GM21723 (cell line): ENCODE measurements around the gene PAM.
"Not testable (repeated sequence)": the region's sequence is repeated elsewhere in the genome, so short reads cannot be mapped to it uniquely, and the experiment has no call there.

Experiments
- ATAC-seq: cut with Tn5 transposase; IDR thresholded peaks from one replicate; pipeline ENCODE4 v1.9.1; 2021; ENCODE audit warnings: mild to moderate bottlenecking, moderate library complexity; ENCODE audit not compliant: unreplicated experiment

PAM gene

GRCh38 chr5:102981957-102982635 lies 227.0 kb downstream of the PAM start:
- no peak for ATAC-seq

DNA sequence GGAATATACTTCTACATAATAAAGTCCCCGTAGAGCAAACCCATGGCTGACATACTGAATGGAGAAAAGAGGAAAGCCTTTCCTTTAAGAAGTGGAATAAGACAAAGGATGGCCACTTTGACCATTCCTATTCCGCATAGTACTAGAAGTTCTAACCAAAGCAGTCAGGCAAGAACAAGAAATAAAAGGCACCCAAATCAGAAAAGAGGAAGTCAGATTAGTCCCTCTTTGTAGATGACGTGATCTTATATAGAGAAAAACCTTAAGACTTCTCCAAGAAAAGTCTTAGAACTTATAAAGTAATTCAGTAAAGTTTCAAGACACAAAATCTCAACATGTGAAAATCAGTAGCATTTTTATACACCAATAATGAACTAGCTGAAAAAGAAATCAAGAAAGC lies 231.0 kb downstream of the PAM start:
- no peak for ATAC-seq

DNA sequence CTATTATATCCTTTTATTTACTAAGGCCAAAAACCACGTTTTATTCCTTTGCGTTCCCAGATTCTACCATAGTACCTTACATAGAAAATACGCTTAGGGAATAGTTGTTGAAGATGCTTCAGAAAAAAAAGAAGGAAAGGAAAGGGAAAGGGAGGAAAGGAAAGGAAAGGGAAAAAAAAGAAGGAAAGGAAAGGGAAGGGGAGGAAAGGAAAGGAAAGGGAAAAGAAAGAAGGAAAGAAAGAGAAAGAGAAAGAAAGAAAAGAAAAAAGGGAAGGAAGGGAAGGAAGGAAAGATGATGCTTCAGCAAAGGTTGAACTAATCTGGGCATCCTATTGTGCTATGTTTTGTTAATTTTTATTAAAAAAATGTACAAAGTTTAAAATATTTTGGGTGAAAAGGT lies 233.4 kb downstream of the PAM start:
- no peak for ATAC-seq

GRCh38 chr5:102991802-102992201 lies 236.7 kb downstream of the PAM start:
- ATAC-seq, result no peak

DNA sequence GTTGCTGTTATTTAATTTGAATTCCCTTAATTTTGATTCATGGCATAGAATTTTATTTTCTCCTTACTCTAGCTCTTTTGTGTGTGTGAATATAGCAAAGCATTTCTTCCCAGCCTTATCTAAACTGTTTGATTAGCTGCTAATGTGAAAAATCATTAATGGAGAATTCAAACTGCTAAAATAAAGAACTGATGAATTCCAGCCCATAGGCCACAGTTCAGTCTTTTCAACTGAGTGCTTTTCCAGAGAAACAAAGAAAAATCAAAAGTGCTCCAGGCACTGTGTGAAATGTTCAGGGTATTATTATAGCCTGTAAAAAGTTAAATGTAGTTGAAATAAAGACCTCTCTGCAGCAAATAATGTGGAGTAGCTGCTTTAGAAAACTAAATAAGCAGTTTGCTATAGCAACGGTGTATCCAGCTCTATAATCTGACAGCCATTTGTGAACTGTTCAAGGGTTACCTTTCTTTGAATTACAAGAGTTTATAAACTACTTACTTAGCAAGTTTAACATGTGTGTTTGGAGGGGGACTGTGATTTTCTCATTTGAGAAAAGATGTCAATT lies 241.0 kb downstream of the PAM start:
- no peak for ATAC-seq

DNA sequence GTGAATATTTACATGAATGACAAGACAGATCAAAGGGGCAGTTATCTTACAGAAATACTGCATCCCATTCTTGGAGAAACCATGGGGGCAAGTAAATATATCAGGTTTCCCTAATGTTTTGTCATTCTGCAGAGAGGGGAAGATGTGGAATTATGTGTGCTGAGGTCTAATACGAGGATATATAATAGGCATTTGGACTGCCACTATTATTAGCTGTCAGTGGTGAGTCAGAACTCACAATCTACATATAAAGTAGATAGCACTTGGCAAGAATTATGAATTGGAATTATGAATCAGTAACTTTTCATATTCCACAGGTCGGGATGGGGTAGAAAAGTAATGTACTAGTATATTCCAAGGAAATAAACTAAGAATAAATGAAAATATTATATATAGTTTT lies 243.1 kb downstream of the PAM start:
- no peak for ATAC-seq

DNA sequence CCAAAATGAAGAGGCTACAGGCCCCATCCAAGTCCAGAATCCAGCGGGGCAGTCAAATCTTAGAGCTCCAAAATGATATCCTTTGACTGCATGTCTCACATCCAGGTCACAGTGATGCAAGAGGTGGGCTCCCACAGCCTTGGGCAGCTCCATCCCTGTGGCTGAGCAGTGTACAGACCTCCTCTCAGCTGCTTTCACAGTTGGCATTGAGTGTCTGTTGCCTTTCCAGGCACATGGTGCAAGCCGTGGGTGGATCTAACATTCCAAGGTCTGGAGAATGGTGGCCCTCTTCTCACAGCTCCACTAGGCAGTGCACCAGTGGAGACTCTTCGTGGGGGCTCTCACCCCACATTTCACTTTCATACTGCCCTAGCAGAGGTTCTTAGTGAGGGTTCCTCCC lies 244.1 kb downstream of the PAM start:
- ATAC-seq, result no peak

GRCh38 chr5:102999621-103000020 lies 244.5 kb downstream of the PAM start:
- not testable (repeated sequence) for ATAC-seq

GRCh38 chr5:103000089-103000488 lies 245.0 kb downstream of the PAM start:
- no peak for ATAC-seq

GRCh38 chr5:103003872-103004271 lies 248.8 kb downstream of the PAM start:
- no peak for ATAC-seq

DNA sequence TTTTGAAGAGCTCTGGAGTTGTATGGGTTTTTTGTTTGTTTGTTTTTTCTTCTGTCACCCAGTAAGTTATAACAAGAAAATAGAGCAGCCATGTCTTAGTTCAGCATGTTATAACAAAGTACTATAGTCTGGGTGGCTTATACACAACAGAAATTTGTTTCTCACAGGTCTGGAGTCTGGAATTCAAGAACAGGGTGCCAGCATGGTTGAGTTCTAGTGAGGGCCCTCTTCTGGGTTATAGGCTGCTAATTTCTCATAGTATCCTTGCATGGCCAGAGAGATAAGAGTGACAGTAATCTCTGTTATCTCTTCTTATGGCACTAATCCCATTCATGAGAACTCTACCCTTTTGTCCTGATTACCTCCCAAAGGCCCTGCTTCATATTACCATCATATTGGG lies 250.2 kb downstream of the PAM start:
- ATAC-seq, result no peak

DNA sequence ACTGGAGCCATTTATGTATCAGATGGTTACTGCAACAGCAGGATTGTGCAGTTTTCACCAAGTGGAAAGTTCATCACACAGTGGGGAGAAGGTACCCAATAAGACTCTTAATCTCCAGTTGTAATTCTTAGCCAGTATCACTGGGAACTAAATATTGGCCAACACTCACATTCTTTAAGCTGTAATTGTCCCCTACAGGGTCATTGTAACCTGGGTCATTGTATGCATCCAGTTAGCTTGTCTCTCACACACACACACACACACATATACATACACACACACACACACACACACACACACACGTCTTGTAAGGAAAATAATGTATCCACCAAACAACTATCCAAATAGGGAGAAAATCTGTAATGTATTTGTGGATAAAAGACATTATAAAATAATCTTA lies 251.8 kb downstream of the PAM start:
- no peak for ATAC-seq

- no peak for ATAC-seq
Measured at GRCh38 chr5:103010168-103010567, 255.1 kb downstream of the PAM start.

GRCh38 chr5:103013933-103014552 lies 258.9 kb downstream of the PAM start:
- ATAC-seq, result no peak

GRCh38 chr5:103014983-103015382 lies 259.9 kb downstream of the PAM start:
- no peak for ATAC-seq

DNA sequence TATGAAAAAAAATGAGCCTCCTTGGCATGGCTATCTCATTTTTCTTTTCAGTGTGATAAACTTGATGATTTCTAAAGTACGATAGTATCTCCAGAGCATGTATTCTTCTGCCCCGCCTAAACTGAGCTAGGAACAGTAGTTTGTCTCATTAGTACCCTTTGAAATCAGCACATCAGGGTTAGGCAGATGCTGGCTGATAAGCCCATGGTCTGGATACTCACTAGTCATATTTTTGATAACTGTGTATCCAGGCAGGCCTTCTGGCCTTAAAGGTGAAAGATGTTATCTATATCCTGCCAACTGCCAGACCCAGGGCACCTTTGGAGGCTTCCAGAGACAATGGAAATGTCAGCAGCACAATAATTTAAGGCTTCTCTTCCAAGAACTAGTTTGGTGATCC lies 261.1 kb downstream of the PAM start:
- no peak for ATAC-seq

GRCh38 chr5:103019804-103020203 lies 264.7 kb downstream of the PAM start:
- no peak for ATAC-seq

GRCh38 chr5:103021314-103021713 lies 266.2 kb downstream of the PAM start:
- no peak for ATAC-seq

DNA sequence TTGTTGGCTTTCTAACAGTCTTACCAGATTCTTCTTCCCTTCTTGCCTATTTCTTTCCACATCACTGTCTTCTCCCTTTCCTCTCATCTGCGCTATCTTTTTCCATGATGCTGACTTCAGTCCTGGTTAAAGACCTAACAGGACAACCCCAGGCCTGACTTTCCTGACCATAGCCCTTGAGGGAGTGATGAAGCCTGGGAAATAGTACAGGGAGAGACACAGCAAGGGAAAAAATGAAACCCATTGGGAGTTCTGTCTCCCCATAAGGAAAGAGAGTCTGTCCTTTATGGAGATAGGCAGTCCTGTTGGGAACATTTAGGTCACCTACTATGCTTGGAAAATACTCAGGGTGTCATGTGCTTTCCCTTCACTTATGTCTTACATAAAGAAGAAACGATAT lies 272.2 kb downstream of the PAM start:
- ATAC-seq, result no peak

DNA sequence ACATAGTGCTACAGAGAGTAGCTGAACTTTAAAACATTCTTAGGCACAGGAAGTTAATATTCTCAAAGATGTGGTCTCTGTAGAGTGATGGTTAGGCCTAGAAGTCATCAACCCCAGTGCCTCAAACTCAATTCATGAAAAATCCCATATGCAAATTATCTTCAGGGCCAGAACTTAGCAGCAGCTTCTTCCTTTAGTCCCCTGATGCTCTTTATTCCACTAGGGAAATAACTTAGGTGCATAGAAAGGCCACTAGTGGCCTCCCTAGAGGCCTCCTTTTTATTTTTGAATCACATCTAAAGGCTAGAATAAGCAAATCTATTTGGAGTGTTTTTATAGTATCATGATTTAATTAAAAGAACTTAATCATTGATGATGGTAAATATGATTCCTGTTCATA lies 276.5 kb downstream of the PAM start:
- ATAC-seq, result no peak

DNA sequence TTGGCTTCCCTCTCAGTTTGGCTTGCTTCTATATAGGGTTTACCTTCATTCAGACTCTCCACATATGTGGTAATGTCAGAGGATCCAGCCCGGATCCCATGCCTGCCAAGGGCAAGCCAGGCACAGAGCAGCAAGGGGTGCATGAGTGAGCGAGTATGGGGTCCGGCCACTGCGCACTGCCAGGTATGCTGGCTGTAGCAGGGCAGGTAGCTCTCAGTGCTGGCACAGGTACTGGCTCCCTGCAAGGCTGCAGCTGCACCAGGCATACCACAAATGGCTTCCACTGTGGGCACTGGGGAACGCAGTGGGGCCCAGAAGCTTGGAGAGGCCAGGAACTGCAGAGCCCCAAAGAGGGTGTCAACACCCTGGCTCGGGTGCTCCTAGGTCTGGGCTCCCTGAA lies 278.6 kb downstream of the PAM start:
- ATAC-seq, result no peak

DNA sequence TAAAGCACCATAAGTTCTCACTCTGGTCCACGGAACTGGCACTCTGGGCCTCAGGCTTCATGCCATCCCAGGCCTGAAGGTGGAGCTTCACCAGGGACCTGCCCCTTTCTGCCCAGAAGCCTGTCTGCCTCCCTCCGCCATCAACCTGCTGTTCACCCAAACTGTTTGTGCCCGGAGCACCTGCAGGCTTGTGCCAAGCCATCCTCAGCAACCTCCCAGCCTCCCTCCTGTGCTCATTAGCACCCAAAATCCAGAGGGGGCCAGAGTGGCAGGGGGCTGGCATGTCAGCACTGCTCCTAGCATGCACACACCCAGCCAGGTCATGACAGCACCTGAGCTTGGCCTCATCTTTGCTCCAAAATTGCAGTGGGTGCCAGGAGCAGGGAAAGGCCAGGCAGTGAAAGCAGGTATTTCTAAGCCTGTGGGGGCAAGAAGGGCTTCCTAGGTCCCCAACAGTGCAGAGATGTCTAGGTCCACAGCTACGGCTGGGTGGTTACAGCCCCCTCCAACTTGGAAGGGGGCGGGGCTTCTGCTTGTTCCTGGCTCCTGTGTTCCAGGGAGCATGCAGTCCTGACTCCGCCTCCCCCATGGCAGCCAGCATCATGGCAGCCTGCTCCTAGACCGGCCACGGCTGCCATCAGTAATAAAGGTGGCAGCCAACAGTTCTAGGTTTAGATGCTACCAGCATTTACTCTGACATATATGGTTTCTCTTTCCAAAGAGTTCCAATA lies 279.7 kb downstream of the PAM start:
- ATAC-seq, result no peak
